Fibroblast of lung (primary cell): ENCODE data around the gene ANKLE2.

Experiments used
- CTCF ChIP-seq, 2 donors: IDR thresholded peaks in 1 of 2; conservative IDR thresholded peaks in 1 of 2; 1 replicate in 1 of 2; 2 replicates in 1 of 2; pipeline ENCODE4 v1.5.1; 2011 to 2012; ENCODE audit warnings: low read length in 2 of 2, control low read depth in 1 of 2, inconsistent platforms in 1 of 2, low read depth in 1 of 2, mild to moderate bottlenecking in 1 of 2
- EZH2 ChIP-seq: IDR thresholded peaks from 2 replicates; pipeline ENCODE4 v1.5.1; 2012; ENCODE audit warnings: low read length, control low read depth, mild to moderate bottlenecking; ENCODE audit errors: missing control alignments

DNA sequence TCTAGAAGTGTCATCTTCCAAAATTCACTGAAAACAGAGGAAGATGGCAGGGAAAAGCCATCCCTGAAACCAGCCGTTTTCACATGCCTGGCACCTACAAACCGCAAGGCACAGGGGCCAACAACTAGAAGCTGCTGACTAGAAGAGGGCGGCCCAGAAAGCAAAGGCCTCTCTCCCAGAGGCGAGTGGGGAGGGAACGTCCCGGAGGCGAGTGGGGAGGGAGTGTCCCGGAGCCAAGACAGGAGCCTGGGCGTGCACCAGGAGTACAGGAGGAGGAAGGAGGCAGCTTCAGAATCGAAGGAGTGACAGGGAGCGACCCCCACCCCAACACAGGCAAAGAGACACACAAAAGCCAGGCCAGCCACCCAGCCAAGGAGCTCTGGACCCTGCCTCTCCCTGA lies 21.0 kb downstream of the ANKLE2 start:
- TF ChIP-seq CTCF (conservative IDR thresholded peaks at IDR 0.05 in 1 of 2, IDR thresholded peaks at IDR 0.05 in 1 of 2; ENCODE audit: low read depth in 1 of 2, low read length in 2 of 2) = no peak
- TF ChIP-seq EZH2 = no peak
